SK-N-MC (cell line): ENCODE results near the gene LCTL.
A peak's percentile ranks its signal among the peaks of the same experiment; 100 is the strongest.
"Not testable (repeated sequence)": the region's sequence is repeated elsewhere in the genome, so short reads cannot be mapped to it uniquely, and the experiment has no call there.

Source experiments
- DNase-seq: peaks from one replicate; pipeline ENCODE4 v3.0.0-alpha.2; 2011; ENCODE audit warnings: low read depth, low spot score
- H3K27ac ChIP-seq: fragments of 200-600 bp; sonication (generic); 2 replicates; pipeline ENCODE4 v1.5.1; 2016; ENCODE audit warnings: mixed run types
- H3K36me3 ChIP-seq: fragments of 200-600 bp; sonication (generic); 2 replicates; pipeline ENCODE4 v1.6.1; 2017; ENCODE audit warnings: antibody characterized with exemption, low read length, mixed read lengths; ENCODE audit not compliant: insufficient read depth
- H3K4me3 ChIP-seq: fragments of 200-600 bp; sonication (generic); 2 replicates; pipeline ENCODE4 v1.5.1; 2016
- H3K9ac ChIP-seq: fragments of 200-600 bp; sonication (generic); 2 replicates; pipeline ENCODE4 v1.8.0; 2017; ENCODE audit warnings: mixed run types, mixed read lengths; ENCODE audit not compliant: insufficient read length
- H3K9me3 ChIP-seq: fragments of 200-600 bp; sonication (generic); 2 replicates; pipeline ENCODE4 v1.6.1; 2017; ENCODE audit warnings: low read depth, mild to moderate bottlenecking, antibody characterized with exemption, low read length, moderate library complexity, mixed read lengths
- EZH2 ChIP-seq: fragments of 200-600 bp; sonication (generic); IDR thresholded peaks from one replicate; pipeline ENCODE4 v1.6.1; 2017; ENCODE audit warnings: antibody characterized with exemption
- FOXP2 ChIP-seq: optimal IDR thresholded peaks from 2 replicates; pipeline ENCODE3; 2011; ENCODE audit warnings: mild to moderate bottlenecking, moderate library complexity; ENCODE audit not compliant: insufficient read depth; ENCODE audit errors: extremely low read length, control extremely low read depth
- POLR2AphosphoS5 ChIP-seq: IDR thresholded peaks from 2 replicates; pipeline ENCODE4 v1.6.1; 2012; ENCODE audit warnings: mild to moderate bottlenecking, low read depth, low read length, borderline replicate concordance

Gene LCTL

DNA sequence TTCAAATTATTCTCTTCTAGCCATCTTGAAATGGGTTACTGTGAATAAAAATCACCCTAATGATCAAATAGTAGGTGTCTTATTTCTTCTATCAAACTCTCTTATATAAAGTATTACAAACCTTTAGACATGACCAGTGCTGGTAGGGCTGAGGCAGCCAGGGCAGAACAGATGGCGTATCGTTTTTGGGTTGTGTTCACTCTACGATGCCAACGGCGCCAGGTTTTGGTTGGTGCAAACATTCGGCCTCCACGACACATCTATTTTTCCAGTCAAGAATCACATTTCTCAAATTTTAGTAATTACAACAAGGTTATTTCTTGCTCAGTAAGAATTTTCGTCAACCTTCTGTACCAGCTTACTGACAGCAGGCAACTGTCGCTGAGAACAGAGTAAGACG lies 63.3 kb downstream of the LCTL start:
- Histone ChIP-seq H3K36me3 (peaks cover 66% of the 10 kb centered on the region), H3K9me3 (no peaks in the 10 kb centered on the region), H3K9ac (peak overlapping the region; percentile 100), H3K4me3 (peak overlapping the region; percentile 100), H3K27ac (peak overlapping the region; percentile 95)
- no peak for DNase-seq
- TF ChIP-seq EZH2 = no peak
- no peak for TF ChIP-seq FOXP2
- no peak for TF ChIP-seq POLR2AphosphoS5

DNA sequence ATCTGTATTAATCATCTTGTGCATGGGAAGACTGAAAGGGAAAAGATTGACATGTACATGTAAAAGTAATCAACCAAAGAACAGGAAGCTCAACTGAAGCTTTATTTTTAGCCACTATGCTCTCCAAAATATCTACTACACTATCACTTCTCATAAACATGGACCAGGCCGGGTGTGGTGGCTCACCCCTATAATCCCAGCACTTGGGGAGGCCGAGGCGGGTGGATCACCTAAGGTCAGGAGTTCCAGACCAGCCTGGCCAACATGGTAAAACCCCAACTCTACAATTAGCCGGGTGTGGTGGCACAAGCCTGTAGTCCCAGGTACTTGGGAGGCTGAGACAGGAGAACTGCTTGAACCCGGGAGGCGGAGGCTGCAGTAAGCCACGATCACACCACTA lies 65.5 kb downstream of the LCTL start:
- H3K9me3 ChIP-seq, H3K4me3 ChIP-seq, DNase-seq, H3K9ac ChIP-seq: not testable (repeated sequence)
- H3K36me3 ChIP-seq = peaks cover 66% of the 10 kb centered on the region
- peak overlapping the region; percentile 42; the same call in 1 of the 2 replicates for H3K27ac ChIP-seq

DNA sequence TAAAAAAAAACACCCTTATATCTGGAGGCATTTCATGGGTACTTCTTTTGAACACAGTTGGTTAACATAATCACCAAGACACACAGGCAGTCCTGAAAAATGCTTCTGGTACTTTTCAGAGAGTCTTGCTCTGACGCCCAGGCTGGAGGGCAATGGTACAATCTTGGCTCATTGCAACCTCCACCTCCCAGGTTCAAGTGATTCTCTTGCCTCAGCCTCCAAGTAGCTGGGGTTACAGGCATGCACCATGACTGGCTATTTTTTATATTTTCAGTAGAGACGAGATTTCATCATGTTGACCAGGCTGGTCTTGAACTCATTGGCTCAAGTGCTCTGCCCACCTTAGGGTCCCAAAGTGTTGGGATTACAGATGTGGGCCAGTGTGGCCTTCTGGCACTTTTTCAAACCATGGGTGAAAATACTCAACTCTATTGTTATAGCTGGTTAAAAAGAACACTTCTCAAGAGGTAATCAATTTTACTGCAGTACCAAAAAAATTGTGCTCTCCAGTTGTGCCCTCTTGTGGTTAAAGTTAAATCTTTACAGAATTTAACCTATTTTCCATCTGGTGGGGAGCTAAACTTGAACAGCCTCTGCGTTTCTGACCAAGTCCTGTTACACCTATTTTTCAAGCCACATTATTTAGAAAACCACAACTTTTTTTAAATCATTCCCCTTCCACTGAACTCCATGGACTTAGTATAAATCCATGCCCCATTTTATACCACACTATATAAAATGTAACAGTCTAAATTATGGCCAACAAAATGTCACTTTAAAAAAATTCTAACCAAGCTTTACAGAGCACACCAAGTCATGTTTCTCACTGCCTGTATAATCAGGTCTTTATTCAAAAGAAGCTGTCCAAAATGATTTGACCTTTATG lies 67.1 kb downstream of the LCTL start:
- no peaks in the 10 kb centered on the region for H3K9me3 ChIP-seq
- H3K4me3 ChIP-seq = no peak overlapping the region
- TF ChIP-seq FOXP2 (no peak), POLR2AphosphoS5 (no peak), EZH2 (no peak)
- H3K36me3 ChIP-seq = peaks cover 72% of the 10 kb centered on the region
- DNase-seq = no peak
- no peak overlapping the region for H3K9ac ChIP-seq
- peak overlapping the region; percentile 79 for H3K27ac ChIP-seq
